OCI-M2 (cell line): ENCODE measurements around the gene PRSS21.

Source experiments
- DNase-seq: peaks from one replicate; lab custom pipeline; 2025; ENCODE audit not compliant: unreplicated experiment; lab: John Stamatoyannopoulos, UW

The PRSS21 gene

DNA sequence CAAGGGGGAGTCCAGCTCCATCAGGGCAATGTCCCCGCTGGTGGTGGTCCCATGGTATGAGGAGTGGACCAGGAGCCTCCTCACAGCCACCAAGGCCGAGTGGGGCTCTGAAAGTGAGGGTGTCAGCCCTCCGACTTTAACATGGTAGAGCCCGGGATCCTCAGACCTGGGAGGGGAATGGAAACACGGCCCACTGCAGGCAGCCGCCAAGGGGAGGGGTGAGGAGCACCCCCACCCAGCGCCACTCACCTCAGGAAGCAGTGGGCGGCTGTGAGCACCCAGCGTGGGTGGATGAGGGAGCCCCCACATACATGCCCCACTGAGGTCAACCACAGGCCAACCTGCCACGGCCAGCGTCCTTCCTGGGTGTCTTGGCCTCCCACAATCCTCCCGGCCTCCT, 23.9 kb downstream of the PRSS21 start:
- no peak for DNase-seq

- no peak for DNase-seq
Measured at GRCh38 chr16:2841606-2842339, 24.7 kb downstream of the PRSS21 start.

- DNase-seq = no peak
Measured at GRCh38 chr16:2842340-2843000, 25.4 kb downstream of the PRSS21 start.

DNA sequence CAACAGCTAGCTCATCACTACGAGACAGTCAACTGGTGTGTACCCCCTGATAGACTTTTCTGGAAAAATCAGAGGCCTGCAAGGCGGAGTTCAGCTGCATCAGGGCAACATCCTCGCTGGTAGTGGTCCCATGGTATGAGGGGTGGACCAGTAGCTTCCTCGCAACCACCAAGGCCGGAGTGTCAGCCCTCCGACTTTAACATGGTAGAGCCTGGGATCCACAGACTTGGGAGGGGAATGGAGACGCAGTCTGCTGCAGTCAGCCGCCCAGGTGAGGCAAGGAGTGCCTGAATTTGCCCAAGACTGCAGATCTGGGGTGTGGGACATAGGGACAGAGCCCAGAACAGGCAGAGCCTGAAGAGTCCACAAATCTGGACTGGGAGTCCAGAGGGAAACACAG, 26.5 kb downstream of the PRSS21 start:
- DNase-seq = no peak

DNA sequence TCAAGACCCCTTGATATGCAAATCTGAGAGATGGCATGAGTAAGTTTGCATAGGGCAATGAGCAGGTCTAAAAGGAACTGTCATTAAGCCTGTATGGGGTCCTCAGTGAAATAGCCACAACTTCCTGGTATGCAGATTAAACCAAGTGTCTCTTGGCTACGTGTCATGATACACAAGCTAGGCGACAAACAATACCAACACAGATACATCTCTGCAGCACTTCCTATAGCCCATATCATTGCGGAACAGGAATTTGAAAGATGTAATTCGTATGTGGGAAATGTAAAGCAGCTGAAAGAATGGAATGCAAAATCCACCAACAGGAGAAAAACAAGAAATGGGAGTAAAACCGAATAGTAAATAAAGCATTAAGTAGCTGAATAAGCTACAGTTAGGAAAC, 28.1 kb downstream of the PRSS21 start:
- no peak for DNase-seq

DNA sequence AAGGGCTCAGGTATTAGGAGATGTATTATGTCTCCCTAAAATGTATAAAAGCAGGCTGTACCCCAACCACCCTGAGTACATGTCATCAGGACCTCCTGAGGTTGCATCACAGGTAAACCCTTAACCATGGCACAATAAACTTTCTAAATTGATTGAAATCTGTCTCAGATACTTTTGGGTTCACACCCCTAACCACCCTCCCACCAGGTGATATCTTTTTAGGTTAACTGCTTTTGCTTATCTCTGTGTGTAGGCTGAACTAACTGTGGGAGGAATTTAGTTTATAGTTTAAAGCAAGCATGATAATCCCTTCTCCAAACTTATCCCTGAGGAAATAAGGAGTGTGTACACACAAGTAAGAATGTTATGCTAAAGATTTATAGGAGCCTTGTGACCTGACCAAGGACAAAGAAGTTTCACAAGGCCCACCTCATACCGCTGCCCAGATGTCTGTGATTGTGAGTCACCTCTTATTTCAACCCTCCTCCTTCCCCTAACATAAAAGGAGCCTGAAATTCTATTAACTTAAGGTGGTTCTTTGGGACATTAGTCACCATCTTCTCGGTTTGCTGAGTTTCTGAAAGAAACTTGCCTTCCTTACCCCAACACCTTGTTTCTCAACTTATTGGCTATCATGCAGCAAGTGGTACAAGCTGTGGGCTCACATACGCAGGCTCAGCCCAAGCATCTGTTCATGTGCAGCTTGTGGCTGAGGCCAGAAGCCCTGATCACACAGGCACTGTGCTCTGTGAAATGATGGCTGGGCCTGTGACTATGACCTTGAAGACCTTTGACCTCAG, 29.7 kb downstream of the PRSS21 start:
- DNase-seq = no peak

DNA sequence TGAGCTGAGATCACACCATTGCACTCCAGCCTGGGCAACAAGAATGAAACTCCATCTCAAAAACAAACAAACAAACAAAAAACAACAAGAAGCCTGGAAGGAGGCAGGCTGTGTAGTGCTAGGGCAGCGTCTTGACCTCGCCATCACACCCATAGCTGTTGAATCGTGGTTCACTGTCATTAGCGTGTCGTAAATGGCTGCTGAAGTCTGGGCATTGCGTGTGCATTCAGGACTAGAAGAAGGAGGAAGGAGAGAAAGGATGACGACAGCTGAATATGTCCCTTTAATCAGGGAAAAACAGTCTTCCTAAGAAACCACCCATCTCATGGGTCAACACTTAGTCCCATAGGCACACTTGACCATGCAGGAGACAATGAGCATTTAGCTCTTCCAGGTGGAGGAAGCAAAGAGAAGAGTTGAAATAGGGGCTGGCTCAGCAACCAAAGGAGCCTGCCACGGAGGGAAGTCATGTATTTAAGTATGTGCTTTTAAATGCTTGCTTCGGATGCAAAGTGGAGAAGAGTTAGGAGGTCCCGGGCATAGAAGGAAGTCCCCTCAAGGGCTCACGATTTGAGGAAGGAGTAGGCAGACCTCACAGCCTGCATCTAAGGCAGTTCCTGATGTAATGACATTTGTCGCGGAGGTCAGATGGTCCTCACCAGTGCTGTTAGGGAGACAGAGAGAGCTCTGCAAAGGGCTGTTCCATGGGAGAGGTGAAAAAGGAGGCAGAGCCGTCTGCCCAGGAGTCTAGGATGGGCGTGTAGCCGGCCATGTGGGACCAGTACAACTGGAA, 32.1 kb downstream of the PRSS21 start:
- DNase-seq = no peak

- DNase-seq = no peak
Measured at GRCh38 chr16:2852003-2852730, 35.1 kb downstream of the PRSS21 start.

- no peak for DNase-seq
Measured at GRCh38 chr16:2852731-2853507, 35.9 kb downstream of the PRSS21 start.

DNA sequence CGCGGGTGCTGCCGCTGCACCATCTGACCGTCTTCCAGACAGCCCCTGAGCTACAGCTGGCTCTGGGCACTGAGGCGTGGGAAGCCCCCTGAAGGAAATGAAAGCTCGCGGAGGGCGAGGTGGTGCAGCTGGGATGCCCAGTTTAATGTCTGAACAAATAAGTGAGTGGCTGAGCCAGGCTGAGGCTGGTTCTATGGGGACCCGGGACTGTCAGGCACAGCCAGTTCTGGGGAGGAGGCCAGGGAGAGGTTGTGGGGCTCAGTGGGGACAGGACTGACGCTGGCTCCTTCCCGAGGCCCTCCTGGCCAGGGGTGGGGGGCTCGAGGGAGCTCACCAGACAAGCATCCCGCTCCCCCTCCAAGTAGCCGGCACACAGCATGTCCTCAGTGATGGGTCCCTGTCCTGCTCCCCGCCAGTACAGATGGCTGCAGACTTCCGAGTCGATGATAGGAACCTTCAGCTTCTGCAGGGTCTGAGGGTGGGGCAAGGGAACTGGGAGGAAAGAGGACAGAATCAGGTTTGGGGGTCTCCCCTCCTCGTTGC, 36.6 kb downstream of the PRSS21 start:
- no peak for DNase-seq

DNA sequence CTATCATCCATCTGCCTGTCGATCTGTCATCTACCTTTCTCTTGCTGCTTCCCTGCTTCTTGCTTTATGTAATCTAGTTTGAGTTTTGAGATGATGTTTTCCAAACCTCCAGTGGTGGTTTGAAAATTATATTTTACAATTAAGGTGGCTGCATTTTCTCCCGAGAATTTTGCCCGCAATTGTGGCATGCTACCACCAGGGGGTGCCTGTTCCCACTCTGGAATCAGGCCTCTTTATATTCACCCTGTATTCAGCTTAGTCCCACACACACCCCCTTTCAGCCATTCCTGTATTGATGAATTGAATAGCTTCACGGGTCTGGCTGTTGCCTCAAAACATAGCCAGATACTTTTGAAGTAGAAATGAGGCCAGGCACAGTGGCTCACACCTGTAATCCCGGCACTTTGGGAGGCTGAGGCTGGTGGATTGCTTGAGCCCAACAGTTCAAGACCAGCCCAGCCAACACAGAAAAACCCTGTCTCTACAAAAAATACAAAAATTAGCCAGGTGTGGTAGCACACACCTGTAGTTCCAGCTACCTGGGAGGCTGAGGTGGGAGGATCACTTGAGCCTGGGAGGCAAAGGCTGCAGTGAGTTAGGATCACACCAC, 37.8 kb downstream of the PRSS21 start:
- DNase-seq = no peak

- no peak for DNase-seq
Measured at GRCh38 chr16:2855536-2855935, 38.5 kb downstream of the PRSS21 start.

DNA sequence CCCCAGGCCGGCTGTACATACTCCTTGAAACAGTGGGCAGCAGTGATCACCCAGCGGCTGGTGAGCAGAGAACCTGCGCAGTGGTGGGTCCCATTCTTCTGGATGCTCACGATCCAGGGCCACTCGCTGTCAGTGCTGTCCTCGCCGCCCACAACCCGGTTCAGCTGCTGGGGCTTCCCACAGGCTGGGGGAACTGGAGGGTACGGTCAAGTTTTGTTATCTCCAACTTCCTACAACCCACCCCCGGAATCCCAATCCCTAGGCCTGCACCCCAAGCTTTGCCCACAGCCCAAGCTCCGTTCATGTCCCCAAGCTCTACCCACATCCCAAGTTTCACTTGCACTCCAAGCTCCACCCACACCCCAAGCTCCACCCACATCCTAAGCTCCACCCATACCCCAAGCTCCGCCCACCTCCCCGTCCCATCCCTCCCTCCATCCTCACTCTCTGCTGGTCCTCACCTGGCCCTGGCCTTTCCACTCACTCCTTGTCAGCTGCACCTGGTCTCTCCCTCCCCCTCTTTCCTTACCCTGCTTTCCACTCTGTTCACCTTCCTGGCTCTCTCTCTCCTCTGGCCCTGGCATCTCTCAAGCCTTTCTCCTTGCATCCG, 39.1 kb downstream of the PRSS21 start:
- DNase-seq = no peak

DNA sequence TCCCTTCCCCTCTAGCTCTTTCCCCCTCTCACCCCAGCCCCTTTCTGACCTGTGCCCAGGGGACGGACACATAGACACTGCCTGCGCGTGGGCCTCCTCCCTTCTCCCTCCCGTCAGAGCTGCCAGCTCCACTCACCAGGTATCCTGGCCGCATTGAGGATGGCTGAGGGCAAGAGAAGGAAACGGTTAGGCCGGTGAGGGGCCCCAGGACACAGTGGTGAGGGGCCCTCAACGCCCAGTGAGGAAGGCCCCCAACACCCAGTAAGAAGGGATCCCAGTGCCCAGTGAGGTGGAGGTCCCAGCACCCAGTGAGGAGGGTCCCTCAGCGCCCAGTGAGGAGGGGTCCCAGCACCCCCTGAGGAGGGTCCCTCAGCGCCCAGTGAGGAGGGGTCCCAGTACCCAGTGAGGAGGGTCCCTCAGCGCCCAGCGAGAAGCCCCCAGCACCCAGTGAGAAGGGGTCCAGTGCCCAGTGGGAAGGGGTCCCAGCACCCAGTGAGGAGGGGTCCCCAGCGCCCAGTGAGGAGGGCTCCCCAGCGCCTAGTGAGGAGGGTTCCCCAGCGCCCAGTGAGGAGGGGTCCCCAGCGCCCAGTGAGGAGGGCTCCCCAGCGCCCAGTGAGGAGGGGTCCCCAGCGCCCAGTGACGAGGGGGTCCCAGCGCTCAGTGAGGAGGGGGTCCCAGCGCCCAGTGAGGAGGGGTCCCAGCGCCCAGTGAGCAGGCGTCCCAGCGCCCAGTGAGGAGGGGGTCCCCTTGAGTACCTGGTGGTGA, 39.8 kb downstream of the PRSS21 start:
- no peak for DNase-seq

- no peak for DNase-seq
Measured at GRCh38 chr16:2857451-2858244, 40.6 kb downstream of the PRSS21 start, which contains the start of gene PRSS22. PRSS22 (minus strand) TSS chr16:2858170; CDS start chr16:2858104, 66 bp downstream.

GRCh38 chr16:2858245-2859025, 41.4 kb downstream of the PRSS21 start:
- DNase-seq = no peak
